ENCODE measurements around the gene PRDM15. TPM values are rescaled to one million over a fixed set of nuclear protein-coding genes. Genes with fewer than 3 reads are reported as not detected.

The PRDM15 gene
- total RNA-seq, 1 donor from 2014 or later = 10.2 TPM

GRCh38 chr21:41848958-41849580 lies 30.1 kb downstream of the PRDM15 start:
- no peak for TF ChIP-seq CTCF (IDR thresholded peaks at IDR 0.05; ENCODE audit: partially characterized antibody, unreplicated experiment)
- Mint-ChIP-seq H3K27ac (ENCODE audit: unreplicated experiment) (no peak overlapping the region), H3K27me3 (ENCODE audit: unreplicated experiment) (no peaks in the 10 kb centered on the region), H3K4me1 (ENCODE audit: low read depth, unreplicated experiment) (peaks cover 3% of the 10 kb centered on the region), H3K4me3 (ENCODE audit: unreplicated experiment) (no peak overlapping the region), H3K36me3 (ENCODE audit: unreplicated experiment) (no peaks in the 10 kb centered on the region), H3K9me3 (ENCODE audit: unreplicated experiment) (peaks cover 2% of the 10 kb centered on the region)
- no peak for DNase-seq

- H3K4me3 Mint-ChIP-seq (ENCODE audit: unreplicated experiment) = no peak overlapping the region
- no peak for DNase-seq
- no peak overlapping the region for H3K27ac Mint-ChIP-seq (ENCODE audit: unreplicated experiment)
- no peak for TF ChIP-seq CTCF (IDR thresholded peaks at IDR 0.05; ENCODE audit: partially characterized antibody, unreplicated experiment)
- H3K36me3 Mint-ChIP-seq (ENCODE audit: unreplicated experiment) = no peaks in the 10 kb centered on the region
- H3K27me3 Mint-ChIP-seq (ENCODE audit: unreplicated experiment) = no peaks in the 10 kb centered on the region
- H3K4me1 Mint-ChIP-seq (ENCODE audit: low read depth, unreplicated experiment) = peaks cover 5% of the 10 kb centered on the region
- H3K9me3 Mint-ChIP-seq (ENCODE audit: unreplicated experiment) = peaks cover 2% of the 10 kb centered on the region
Measured at GRCh38 chr21:41848533-41848932, 30.6 kb downstream of the PRDM15 start.

DNA sequence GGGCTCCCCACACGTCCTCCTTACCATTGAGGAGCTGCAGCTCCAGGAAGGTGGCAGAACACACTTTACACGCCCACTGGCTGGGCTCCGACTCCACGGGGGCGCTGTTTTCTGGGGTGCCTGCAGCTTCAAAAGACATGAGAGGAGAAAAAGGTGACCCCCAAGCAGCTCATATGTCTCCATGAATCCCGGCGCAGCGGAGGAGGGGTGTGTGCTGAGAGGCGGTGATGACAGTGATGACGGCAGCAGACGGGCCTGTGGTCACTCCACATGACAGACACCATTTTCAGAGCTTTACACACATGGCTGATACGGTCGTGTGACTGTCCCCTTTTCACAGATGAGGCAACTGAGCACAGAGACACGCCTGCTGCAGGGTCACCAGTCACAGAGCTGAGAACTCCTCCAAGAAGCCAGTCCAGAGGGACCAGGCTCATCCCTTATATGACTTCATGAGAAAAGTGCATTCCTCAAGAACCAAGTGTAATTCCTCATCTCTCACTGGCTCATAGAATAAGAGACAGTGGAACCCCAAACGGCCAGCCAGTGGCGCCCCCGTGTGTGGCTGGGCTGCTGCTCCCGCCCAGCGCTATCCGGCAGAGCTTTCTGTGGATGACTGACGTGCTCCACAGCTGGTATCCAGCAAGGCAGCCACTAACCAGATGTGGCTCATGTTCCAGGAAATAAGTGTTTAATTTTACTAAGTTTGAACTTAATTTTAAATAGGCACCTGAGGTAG lies 31.9 kb downstream of the PRDM15 start:
- DNase-seq = no peak
- Mint-ChIP-seq H3K4me1 (ENCODE audit: low read depth, unreplicated experiment) (peaks cover 5% of the 10 kb centered on the region), H3K27me3 (ENCODE audit: unreplicated experiment) (peaks cover 3% of the 10 kb centered on the region), H3K27ac (ENCODE audit: unreplicated experiment) (no peak overlapping the region), H3K9me3 (ENCODE audit: unreplicated experiment) (peaks cover 2% of the 10 kb centered on the region), H3K36me3 (ENCODE audit: unreplicated experiment) (no peaks in the 10 kb centered on the region), H3K4me3 (ENCODE audit: unreplicated experiment) (no peak overlapping the region)
- TF ChIP-seq CTCF (IDR thresholded peaks at IDR 0.05; ENCODE audit: partially characterized antibody, unreplicated experiment) = no peak

DNA sequence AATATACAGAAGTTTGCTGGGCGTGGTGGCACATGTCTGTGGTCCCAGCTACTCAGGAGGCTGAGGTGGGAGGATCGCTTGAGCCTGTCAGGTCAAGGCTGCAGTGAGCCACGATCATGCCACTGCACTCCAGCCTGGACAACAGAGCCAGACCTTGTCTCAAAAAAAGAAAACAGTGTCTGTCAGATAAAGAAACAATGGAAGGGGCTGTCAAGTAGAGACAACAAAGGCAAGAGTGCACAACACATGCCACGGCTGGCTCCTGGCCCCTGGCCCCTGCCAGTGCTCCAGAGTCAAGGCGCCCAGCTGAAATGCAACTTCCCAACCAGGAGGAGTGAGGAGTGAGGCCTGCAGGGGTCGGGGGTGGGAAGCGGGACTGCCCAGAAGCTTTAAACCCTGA lies 32.6 kb downstream of the PRDM15 start:
- H3K27me3 Mint-ChIP-seq (ENCODE audit: unreplicated experiment) = peaks cover 3% of the 10 kb centered on the region
- peaks cover 5% of the 10 kb centered on the region for H3K4me1 Mint-ChIP-seq (ENCODE audit: low read depth, unreplicated experiment)
- H3K36me3 Mint-ChIP-seq (ENCODE audit: unreplicated experiment) = no peaks in the 10 kb centered on the region
- DNase-seq = no peak
- no peak overlapping the region for H3K27ac Mint-ChIP-seq (ENCODE audit: unreplicated experiment)
- no peak for TF ChIP-seq CTCF (IDR thresholded peaks at IDR 0.05; ENCODE audit: partially characterized antibody, unreplicated experiment)
- no peak overlapping the region for H3K4me3 Mint-ChIP-seq (ENCODE audit: unreplicated experiment)
- H3K9me3 Mint-ChIP-seq (ENCODE audit: unreplicated experiment) = peaks cover 2% of the 10 kb centered on the region

DNA sequence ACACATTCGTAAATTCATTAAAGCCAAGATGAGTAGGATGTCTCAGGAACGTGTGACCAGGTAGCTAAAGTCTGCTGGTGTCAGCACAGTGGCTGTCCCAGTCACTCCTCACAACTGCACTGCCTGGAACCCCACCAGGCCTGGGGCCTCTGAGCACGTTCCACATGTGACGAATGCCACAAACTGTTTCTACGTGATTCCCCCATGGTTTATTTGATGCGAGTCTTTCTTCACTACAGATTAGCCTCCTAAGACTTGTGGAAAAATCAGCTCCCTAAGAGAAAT lies 33.2 kb downstream of the PRDM15 start:
- no peak overlapping the region for H3K27ac Mint-ChIP-seq (ENCODE audit: unreplicated experiment)
- no peak overlapping the region for H3K4me3 Mint-ChIP-seq (ENCODE audit: unreplicated experiment)
- no peak for DNase-seq
- H3K4me1 Mint-ChIP-seq (ENCODE audit: low read depth, unreplicated experiment) = peaks cover 5% of the 10 kb centered on the region
- no peak for TF ChIP-seq CTCF (IDR thresholded peaks at IDR 0.05; ENCODE audit: partially characterized antibody, unreplicated experiment)
- peaks cover 2% of the 10 kb centered on the region for H3K9me3 Mint-ChIP-seq (ENCODE audit: unreplicated experiment)
- H3K36me3 Mint-ChIP-seq (ENCODE audit: unreplicated experiment) = peaks cover 3% of the 10 kb centered on the region
- H3K27me3 Mint-ChIP-seq (ENCODE audit: unreplicated experiment) = peaks cover 3% of the 10 kb centered on the region
